Thyroid gland (tissue), 4 donors: ENCODE data around the gene ZNF142. TPM values are rescaled to one million over a fixed set of nuclear protein-coding genes. Genes with fewer than 3 reads are reported as not detected.

ENCODE experiments used
- DNase-seq, 2 donors: peaks; one replicate each; pipeline ENCODE4 v3.0.0-alpha.2; 2019
- H3K27ac ChIP-seq, 3 donors: fragments of 200-600 bp; sonication (generic); 1 replicate in 2 of 3; 2 replicates in 1 of 3; pipeline ENCODE4 v1.5.1; 2016 to 2019; ENCODE audit warnings: mild to moderate bottlenecking in 1 of 3, moderate library complexity in 1 of 3
- H3K27me3 ChIP-seq: fragments of 200-600 bp; sonication (generic); one replicate; pipeline ENCODE4 v1.5.1; 2019
- H3K36me3 ChIP-seq, 2 donors: fragments of 200-600 bp; sonication (generic); one replicate each; pipeline ENCODE4 v1.5.1; 2016 to 2019
- H3K4me1 ChIP-seq, 2 donors: fragments of 200-600 bp; sonication (generic); one replicate each; pipeline ENCODE4 v1.5.1; 2017 to 2019
- H3K4me3 ChIP-seq, 3 donors: fragments of 200-600 bp; sonication (generic); replicated peaks in 1 of 3; 1 replicate in 2 of 3; 2 replicates in 1 of 3; pipeline ENCODE4 v1.5.1; 2016; ENCODE audit warnings: mild to moderate bottlenecking in 1 of 3
- H3K9me3 ChIP-seq: fragments of 200-600 bp; sonication (generic); one replicate; pipeline ENCODE4 v1.5.1; 2017
- POLR2A ChIP-seq, 2 donors: fragments of 450-650 bp; IDR thresholded peaks; one replicate each; pipeline ENCODE4 v1.6.1; 2017; ENCODE audit warnings: antibody characterized with exemption in 2 of 2, mild to moderate bottlenecking in 2 of 2, moderate library complexity in 1 of 2
- WGBS, 2 donors: methylation state at CpG; one replicate each; pipeline ENCODE4 v1.1.5; 2017; 5-methylcytosine and 5-hydroxymethylcytosine counted together
- intact Hi-C: fragments of 100-400 bp; cut with DNase I; formaldehyde crosslinking; loops from one replicate; pipeline ENCODE4 v1.15.1; 2023
- total RNA-seq, 4 donors: library from RNA; depleted of rRNA; stranded (reverse); fragments of >200 nt; gene quantifications; one replicate each; pipeline ENCODE4 v1.2.3, GENCODE V29; 2016
- TF ChIP-seq, protein P1 (sequence below), 6 experiments: fragments of 200-600 bp in 3 of 6; fragments of 450-650 bp in 3 of 6; sonication (generic) in 3 of 6; IDR thresholded peaks; one replicate each; pipeline ENCODE4 v1.5.1; 2016 to 2019; ENCODE audit warnings: antibody characterized with exemption in 6 of 6, mild to moderate bottlenecking in 2 of 6, inconsistent platforms in 1 of 6, moderate library complexity in 1 of 6

Gene ZNF142, protein sequence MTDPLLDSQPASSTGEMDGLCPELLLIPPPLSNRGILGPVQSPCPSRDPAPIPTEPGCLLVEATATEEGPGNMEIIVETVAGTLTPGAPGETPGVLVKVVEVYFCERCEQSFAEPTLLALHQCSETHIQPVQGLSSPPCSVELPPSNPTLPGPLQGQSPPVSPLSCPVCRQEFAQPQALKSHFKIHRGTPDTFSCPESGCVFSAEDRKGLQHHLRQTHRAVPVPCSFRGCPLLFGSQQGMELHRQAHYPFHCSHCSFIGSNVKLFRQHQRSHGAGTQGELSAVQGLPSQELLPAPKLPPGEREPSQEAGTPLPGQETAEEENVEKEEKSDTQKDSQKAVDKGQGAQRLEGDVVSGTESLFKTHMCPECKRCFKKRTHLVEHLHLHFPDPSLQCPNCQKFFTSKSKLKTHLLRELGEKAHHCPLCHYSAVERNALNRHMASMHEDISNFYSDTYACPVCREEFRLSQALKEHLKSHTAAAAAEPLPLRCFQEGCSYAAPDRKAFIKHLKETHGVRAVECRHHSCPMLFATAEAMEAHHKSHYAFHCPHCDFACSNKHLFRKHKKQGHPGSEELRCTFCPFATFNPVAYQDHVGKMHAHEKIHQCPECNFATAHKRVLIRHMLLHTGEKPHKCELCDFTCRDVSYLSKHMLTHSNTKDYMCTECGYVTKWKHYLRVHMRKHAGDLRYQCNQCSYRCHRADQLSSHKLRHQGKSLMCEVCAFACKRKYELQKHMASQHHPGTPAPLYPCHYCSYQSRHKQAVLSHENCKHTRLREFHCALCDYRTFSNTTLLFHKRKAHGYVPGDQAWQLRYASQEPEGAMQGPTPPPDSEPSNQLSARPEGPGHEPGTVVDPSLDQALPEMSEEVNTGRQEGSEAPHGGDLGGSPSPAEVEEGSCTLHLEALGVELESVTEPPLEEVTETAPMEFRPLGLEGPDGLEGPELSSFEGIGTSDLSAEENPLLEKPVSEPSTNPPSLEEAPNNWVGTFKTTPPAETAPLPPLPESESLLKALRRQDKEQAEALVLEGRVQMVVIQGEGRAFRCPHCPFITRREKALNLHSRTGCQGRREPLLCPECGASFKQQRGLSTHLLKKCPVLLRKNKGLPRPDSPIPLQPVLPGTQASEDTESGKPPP (N-terminal part only)
- total RNA-seq = 10 to 100 TPM; 15.5 to 33.4 (median 24.0) TPM

DNA sequence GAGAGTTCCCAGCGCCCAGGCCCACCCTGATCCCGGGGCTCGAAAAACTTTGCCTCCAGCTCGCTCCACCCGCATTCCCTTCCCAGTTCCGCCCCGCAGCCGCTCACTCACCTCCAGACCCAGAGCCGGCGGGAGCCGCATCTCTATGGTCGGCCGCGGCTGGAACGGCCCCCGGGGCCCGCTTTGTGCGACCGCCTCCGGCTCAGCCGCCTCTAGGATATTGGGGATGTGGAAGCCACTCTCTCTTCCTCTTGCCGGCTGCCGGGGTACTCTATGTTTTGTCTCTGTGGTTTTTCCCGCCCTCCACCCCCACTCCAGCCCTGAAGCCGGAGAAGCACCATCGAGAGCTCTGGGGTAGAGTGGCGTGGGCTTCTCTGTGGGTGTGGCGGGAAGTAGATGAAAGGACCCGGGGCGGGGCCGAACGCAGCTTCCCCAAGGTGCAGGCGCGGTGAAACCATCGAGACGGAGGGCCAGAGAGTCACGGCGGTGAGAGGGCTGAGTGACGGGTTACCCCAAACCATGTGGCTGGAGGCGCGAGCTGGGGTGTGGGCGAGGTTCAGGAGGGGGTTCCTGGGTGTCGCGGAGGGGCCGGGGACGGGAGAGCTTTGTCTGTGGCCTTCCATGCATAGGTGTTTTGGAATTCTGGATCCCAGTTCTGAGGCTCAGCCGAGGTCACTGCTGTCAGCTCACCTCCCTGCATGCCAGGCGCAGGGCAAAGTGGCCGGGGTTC, at the start of gene ZNF142, which contains the start of gene BCS1L:
TSS of gene ZNF142 (minus strand) at position 366 of the 730 bp plus-strand sequence. CDS start 3,194 bp downstream, outside the sequence.
TSS of gene BCS1L (plus strand) at position 426 of the 730 bp plus-strand sequence. CDS start 1,305 bp downstream, outside the sequence.
- Histone ChIP-seq H3K27ac (peak within 1 kb of the TSS in 2 of 3 donors; percentile 36 to 70), H3K4me1 (peaks cover 6 to 15% of the 10 kb centered on the region in 2 donors), H3K4me3 (peak within 1 kb of the TSS; percentile 77 to 85 (median 84)), H3K9me3 (no peaks in the 10 kb centered on the region), H3K36me3 (peaks cover 37 to 44% of the 10 kb centered on the region in 2 donors), H3K27me3 (no peaks in the 10 kb centered on the region)
- intact Hi-C loops = loop anchor here (10.0 kb wide), 1 partner anchor 255 kb away; no protein-coding TSS in a partner anchor
- DNase-seq = peak; percentile 93 to 94
- peak in 1 of 2 donors; percentile 61 for TF ChIP-seq POLR2A (IDR thresholded peaks at IDR 0.05)
- TF ChIP-seq, protein P1, sequence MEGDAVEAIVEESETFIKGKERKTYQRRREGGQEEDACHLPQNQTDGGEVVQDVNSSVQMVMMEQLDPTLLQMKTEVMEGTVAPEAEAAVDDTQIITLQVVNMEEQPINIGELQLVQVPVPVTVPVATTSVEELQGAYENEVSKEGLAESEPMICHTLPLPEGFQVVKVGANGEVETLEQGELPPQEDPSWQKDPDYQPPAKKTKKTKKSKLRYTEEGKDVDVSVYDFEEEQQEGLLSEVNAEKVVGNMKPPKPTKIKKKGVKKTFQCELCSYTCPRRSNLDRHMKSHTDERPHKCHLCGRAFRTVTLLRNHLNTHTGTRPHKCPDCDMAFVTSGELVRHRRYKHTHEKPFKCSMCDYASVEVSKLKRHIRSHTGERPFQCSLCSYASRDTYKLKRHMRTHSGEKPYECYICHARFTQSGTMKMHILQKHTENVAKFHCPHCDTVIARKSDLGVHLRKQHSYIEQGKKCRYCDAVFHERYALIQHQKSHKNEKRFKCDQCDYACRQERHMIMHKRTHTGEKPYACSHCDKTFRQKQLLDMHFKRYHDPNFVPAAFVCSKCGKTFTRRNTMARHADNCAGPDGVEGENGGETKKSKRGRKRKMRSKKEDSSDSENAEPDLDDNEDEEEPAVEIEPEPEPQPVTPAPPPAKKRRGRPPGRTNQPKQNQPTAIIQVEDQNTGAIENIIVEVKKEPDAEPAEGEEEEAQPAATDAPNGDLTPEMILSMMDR (IDR thresholded peaks at IDR 0.05) = no peak
- 0 to 1% methylated on average over 22 to 29 of the region's 49 CpGs for WGBS, 2 donors

DNA sequence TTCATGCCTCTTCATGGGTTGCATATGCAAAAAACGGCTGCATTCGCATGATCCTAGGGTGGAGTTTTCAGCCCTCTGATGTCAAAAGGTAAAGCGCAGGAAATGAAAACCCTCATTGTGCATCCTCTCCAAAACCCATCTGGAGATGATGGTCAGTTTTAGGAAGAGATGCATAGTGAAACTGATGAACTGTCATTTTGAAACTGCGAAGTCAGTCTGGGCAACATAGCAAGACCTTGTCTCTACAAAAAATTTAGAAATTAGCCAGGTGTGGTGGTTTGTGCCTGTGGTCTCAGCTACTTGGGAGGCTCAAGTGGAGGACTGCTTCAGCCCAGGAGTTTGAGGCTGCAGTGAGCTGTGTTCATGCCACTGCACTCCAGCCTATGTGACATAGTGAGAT, 48.7 kb upstream of the ZNF142 start:
- no peak for DNase-seq
- H3K4me1 ChIP-seq = peaks cover 5 to 11% of the 10 kb centered on the region in 2 donors
- intact Hi-C loops = no loop called here
- H3K4me3 ChIP-seq = no peak overlapping the region
- no peaks in the 10 kb centered on the region for H3K9me3 ChIP-seq
- 92 to 93% methylated on average over 4 of the region's 4 CpGs for WGBS, 2 donors
- H3K36me3 ChIP-seq = no peaks in the 10 kb centered on the region
- no peaks in the 10 kb centered on the region for H3K27me3 ChIP-seq
- no peak for TF ChIP-seq POLR2A (IDR thresholded peaks at IDR 0.05)
- TF ChIP-seq, protein P1 (IDR thresholded peaks at IDR 0.05) = no peak
- H3K27ac ChIP-seq = no peak overlapping the region

DNA sequence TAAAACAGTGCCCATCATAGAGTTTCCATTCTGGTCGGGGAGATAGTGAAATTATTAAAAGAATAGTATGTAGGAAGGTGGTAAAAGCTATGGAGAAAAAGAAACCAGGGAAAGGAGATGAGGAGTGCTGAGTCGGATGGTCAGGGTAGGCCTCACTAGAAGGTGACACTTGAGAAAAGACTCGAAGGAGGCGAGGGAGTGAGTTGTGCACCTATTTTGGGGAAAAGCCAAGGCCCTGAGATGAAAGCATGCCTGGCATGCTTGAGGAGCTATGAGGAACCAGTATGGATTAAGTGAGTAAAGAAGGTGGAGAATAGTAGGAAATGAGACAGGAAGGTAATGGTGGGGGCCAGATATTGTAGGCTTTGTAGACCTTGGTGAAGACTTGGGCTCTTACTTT, 43.9 kb upstream of the ZNF142 start:
- H3K4me3 ChIP-seq = no peak overlapping the region
- TF ChIP-seq, protein P1 (IDR thresholded peaks at IDR 0.05) = no peak
- TF ChIP-seq POLR2A (IDR thresholded peaks at IDR 0.05) = no peak
- 63 to 75% methylated on average over 4 of the region's 4 CpGs for WGBS, 2 donors
- no peaks in the 10 kb centered on the region for H3K4me1 ChIP-seq
- H3K27me3 ChIP-seq = no peaks in the 10 kb centered on the region
- H3K27ac ChIP-seq = no peak overlapping the region
- no peaks in the 10 kb centered on the region for H3K9me3 ChIP-seq
- intact Hi-C loops = no loop called here
- no peak for DNase-seq
- peaks cover 9 to 16% of the 10 kb centered on the region in 2 donors for H3K36me3 ChIP-seq

DNA sequence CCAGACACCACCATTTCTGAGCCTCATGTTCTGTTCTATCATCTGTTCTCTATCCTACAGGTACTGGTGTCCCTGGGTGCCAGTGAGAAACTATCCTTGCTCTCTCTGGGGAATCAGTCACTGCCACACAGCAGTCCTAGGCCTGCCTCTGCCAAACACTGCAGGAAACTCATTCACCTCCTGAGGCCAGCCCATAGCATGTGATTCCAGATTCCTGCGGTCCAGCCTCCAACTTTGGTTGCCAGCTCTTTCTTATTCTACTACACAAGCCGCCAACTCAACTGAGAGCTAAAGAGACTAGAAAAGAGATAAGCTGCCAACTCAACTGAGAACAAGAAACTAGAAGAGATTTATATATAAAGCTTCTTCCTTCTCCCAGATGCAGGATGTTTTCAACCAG, 42.4 kb upstream of the ZNF142 start:
- no peaks in the 10 kb centered on the region for H3K9me3 ChIP-seq
- no peaks in the 10 kb centered on the region for H3K27me3 ChIP-seq
- intact Hi-C loops = no loop called here
- TF ChIP-seq POLR2A (IDR thresholded peaks at IDR 0.05) = no peak
- TF ChIP-seq, protein P1 (IDR thresholded peaks at IDR 0.05) = no peak
- H3K4me3 ChIP-seq = no peak overlapping the region
- H3K27ac ChIP-seq = no peak overlapping the region
- WGBS, 2 donors = 92 to 93% methylated on average over 2 of the region's 2 CpGs
- no peak for DNase-seq
- H3K4me1 ChIP-seq = no peaks in the 10 kb centered on the region
- H3K36me3 ChIP-seq = peaks cover 12 to 23% of the 10 kb centered on the region in 2 donors
